Colonic mucosa (tissue), 4 donors: ENCODE results near the gene OLFML2B. TPM values are rescaled to one million over a fixed set of nuclear protein-coding genes. Genes with fewer than 3 reads are reported as not detected.

Source experiments
- DNase-seq: peaks from one replicate; pipeline ENCODE4 v3.0.0-alpha.2; 2020
- H3K27ac ChIP-seq: fragments of 200-600 bp; one replicate; pipeline ENCODE4 v1.8.0; 2021
- H3K27me3 ChIP-seq: fragments of 200-600 bp; one replicate; pipeline ENCODE4 v1.8.0; 2021
- H3K36me3 ChIP-seq: fragments of 200-600 bp; one replicate; pipeline ENCODE4 v1.8.0; 2021
- H3K4me1 ChIP-seq: fragments of 200-600 bp; one replicate; pipeline ENCODE4 v1.8.0; 2021; ENCODE audit warnings: mild to moderate bottlenecking
- H3K4me3 ChIP-seq: fragments of 200-600 bp; one replicate; pipeline ENCODE4 v1.8.0; 2021
- H3K9ac ChIP-seq, 2 donors: one replicate each; pipeline ENCODE4 v1.7.0; 2013; ENCODE audit warnings: control low read depth in 2 of 2, low read depth in 2 of 2, low read length in 2 of 2
- H3K9me3 ChIP-seq: fragments of 200-600 bp; one replicate; pipeline ENCODE4 v1.8.0; 2021
- CTCF ChIP-seq: fragments of 200-600 bp; IDR thresholded peaks from one replicate; pipeline ENCODE4 v1.8.0; 2022; ENCODE audit warnings: antibody characterized with exemption, mild to moderate bottlenecking
- intact Hi-C: fragments of 100-400 bp; cut with DNase I; formaldehyde crosslinking; loops from one replicate; pipeline ENCODE4 v1.14.1; 2022
- total RNA-seq, 2 donors: library from RNA; stranded (reverse); fragmentation: NEBNext Ultra II Directional in 1 of 2; extraction: Animal tissue kit (Norgen Biotek cat#: 25700) in 1 of 2; gene quantifications; one replicate each; pipeline ENCODE4 v1.2.1, GENCODE V29; 2021
- donor health status: healthy.
- donor health status: DM: no; HTN: no; CAD: no.
- donor health status: DM: no; HTN: no; CAD: no.

Gene OLFML2B
- total RNA-seq, 2 donors from 2014 or later: 0.57 to 5.2 TPM

GRCh38 chr1:162033428-162033827 lies 9.8 kb upstream of the OLFML2B start:
- no peak overlapping the region for H3K4me3 ChIP-seq
- intact Hi-C loops: no loop called here
- no peaks in the 10 kb centered on the region for H3K9me3 ChIP-seq
- H3K36me3 ChIP-seq: no peaks in the 10 kb centered on the region
- no peak for TF ChIP-seq CTCF
- no peaks in the 10 kb centered on the region for H3K4me1 ChIP-seq
- no peak overlapping the region for H3K9ac ChIP-seq
- DNase-seq: no peak
- no peak overlapping the region for H3K27ac ChIP-seq
- H3K27me3 ChIP-seq: no peaks in the 10 kb centered on the region

GRCh38 chr1:162030759-162031280 lies 7.2 kb upstream of the OLFML2B start:
- H3K4me1 ChIP-seq: no peaks in the 10 kb centered on the region
- no peak overlapping the region for H3K27ac ChIP-seq
- TF ChIP-seq CTCF: no peak
- intact Hi-C loops: no loop called here
- no peak overlapping the region for H3K9ac ChIP-seq
- no peaks in the 10 kb centered on the region for H3K36me3 ChIP-seq
- no peaks in the 10 kb centered on the region for H3K9me3 ChIP-seq
- no peak for DNase-seq
- no peak overlapping the region for H3K4me3 ChIP-seq
- H3K27me3 ChIP-seq: no peaks in the 10 kb centered on the region

- H3K27me3 ChIP-seq: peaks cover 3% of the 10 kb centered on the region
- no peak for DNase-seq
- H3K27ac ChIP-seq: no peak overlapping the region
- H3K36me3 ChIP-seq: no peaks in the 10 kb centered on the region
- TF ChIP-seq CTCF: no peak
- no peaks in the 10 kb centered on the region for H3K9me3 ChIP-seq
- H3K4me1 ChIP-seq: no peaks in the 10 kb centered on the region
- no peak overlapping the region for H3K9ac ChIP-seq
- H3K4me3 ChIP-seq: no peak overlapping the region
- intact Hi-C loops: no loop called here
These were observed 5.5 kb upstream of the OLFML2B start for GRCh38 chr1:162029157-162029556.

- no peak for TF ChIP-seq CTCF
- Histone ChIP-seq H3K27ac (no peak overlapping the region), H3K36me3 (no peaks in the 10 kb centered on the region), H3K4me3 (no peak overlapping the region), H3K9me3 (no peaks in the 10 kb centered on the region), H3K4me1 (no peaks in the 10 kb centered on the region), H3K9ac (no peak overlapping the region), H3K27me3 (peaks cover 3% of the 10 kb centered on the region)
- intact Hi-C loops: no loop called here
- no peak for DNase-seq
These were observed 5.1 kb upstream of the OLFML2B start for GRCh38 chr1:162028726-162029125.

GRCh38 chr1:162026881-162027280 lies 3.2 kb upstream of the OLFML2B start:
- H3K4me1 ChIP-seq: peaks cover 6% of the 10 kb centered on the region
- no peak for TF ChIP-seq CTCF
- H3K27ac ChIP-seq: no peak overlapping the region
- DNase-seq: no peak
- H3K36me3 ChIP-seq: no peaks in the 10 kb centered on the region
- H3K27me3 ChIP-seq: peaks cover 3% of the 10 kb centered on the region
- no peak overlapping the region for H3K4me3 ChIP-seq
- intact Hi-C loops: no loop called here
- H3K9ac ChIP-seq: no peak overlapping the region
- H3K9me3 ChIP-seq: no peaks in the 10 kb centered on the region

GRCh38 chr1:162025541-162025940 lies 1.9 kb upstream of the OLFML2B start:
- Histone ChIP-seq H3K9me3 (no peaks in the 10 kb centered on the region), H3K9ac (no peak overlapping the region), H3K27me3 (peaks cover 3% of the 10 kb centered on the region), H3K36me3 (no peaks in the 10 kb centered on the region), H3K4me1 (peaks cover 6% of the 10 kb centered on the region), H3K27ac (no peak overlapping the region), H3K4me3 (no peak overlapping the region)
- TF ChIP-seq CTCF: no peak
- DNase-seq: no peak
- intact Hi-C loops: no loop called here
